ENCODE data around the gene SHROOM2.
"Not testable (repeated sequence)": the region's sequence is repeated elsewhere in the genome, so short reads cannot be mapped to it uniquely, and the experiment has no call there.

The SHROOM2 gene

GRCh38 chrX:9768321-9768839, 17.8 kb upstream of the SHROOM2 start:
- H3K4me1 Mint-ChIP-seq, DNase-seq, H3K4me3 Mint-ChIP-seq, ATAC-seq, H3K27ac Mint-ChIP-seq, H3K9me3 Mint-ChIP-seq: not testable (repeated sequence)
- peaks cover 43% of the 10 kb centered on the region for H3K27me3 Mint-ChIP-seq

- H3K27ac Mint-ChIP-seq = no peak overlapping the region
- no peaks in the 10 kb centered on the region for H3K9me3 Mint-ChIP-seq
- H3K4me1 Mint-ChIP-seq = no peaks in the 10 kb centered on the region
- H3K4me3 Mint-ChIP-seq = no peak overlapping the region
- peaks cover 51% of the 10 kb centered on the region for H3K27me3 Mint-ChIP-seq
- ATAC-seq = no peak
- no peak for DNase-seq
Observed at GRCh38 chrX:9770319-9770718, 15.9 kb upstream of the SHROOM2 start.

GRCh38 chrX:9772943-9773342, 13.3 kb upstream of the SHROOM2 start:
- DNase-seq = no peak
- no peaks in the 10 kb centered on the region for H3K4me1 Mint-ChIP-seq
- no peak overlapping the region for H3K27ac Mint-ChIP-seq
- no peak for ATAC-seq
- peaks cover 38% of the 10 kb centered on the region for H3K27me3 Mint-ChIP-seq
- no peaks in the 10 kb centered on the region for H3K9me3 Mint-ChIP-seq
- H3K4me3 Mint-ChIP-seq = no peak overlapping the region

- ATAC-seq (no peak), DNase-seq (no peak)
- Mint-ChIP-seq H3K4me1 (no peaks in the 10 kb centered on the region), H3K4me3 (no peak overlapping the region), H3K27ac (no peak overlapping the region), H3K27me3 (peaks cover 38% of the 10 kb centered on the region), H3K9me3 (no peaks in the 10 kb centered on the region)
Observed at GRCh38 chrX:9775930-9776329, 10.3 kb upstream of the SHROOM2 start.

GRCh38 chrX:9781941-9782340, 4.3 kb upstream of the SHROOM2 start:
- H3K9me3 Mint-ChIP-seq = no peaks in the 10 kb centered on the region
- H3K27me3 Mint-ChIP-seq = peaks cover 12% of the 10 kb centered on the region
- H3K27ac Mint-ChIP-seq = no peak overlapping the region
- ATAC-seq (no peak), DNase-seq (no peak)
- no peak overlapping the region for H3K4me3 Mint-ChIP-seq
- no peaks in the 10 kb centered on the region for H3K4me1 Mint-ChIP-seq

GRCh38 chrX:9784332-9784731, 1.9 kb upstream of the SHROOM2 start:
- Mint-ChIP-seq H3K4me3 (no peak overlapping the region), H3K27me3 (peaks cover 23% of the 10 kb centered on the region), H3K9me3 (no peaks in the 10 kb centered on the region), H3K27ac (no peak overlapping the region), H3K4me1 (no peaks in the 10 kb centered on the region)
- no peak for ATAC-seq
- DNase-seq = no peak

- no peak overlapping the region for H3K27ac Mint-ChIP-seq
- DNase-seq (no peak), ATAC-seq (peak; percentile 23)
- no peaks in the 10 kb centered on the region for H3K4me1 Mint-ChIP-seq
- no peak overlapping the region for H3K4me3 Mint-ChIP-seq
- H3K27me3 Mint-ChIP-seq = peaks cover 29% of the 10 kb centered on the region
- no peaks in the 10 kb centered on the region for H3K9me3 Mint-ChIP-seq
Observed at GRCh38 chrX:9785254-9785943, 830 bp upstream of the SHROOM2 start.

GRCh38 chrX:9786798-9787635, 788 bp downstream of the SHROOM2 start:
- DNase-seq (no peak), ATAC-seq (no peak)
- Mint-ChIP-seq H3K27me3 (peaks cover 33% of the 10 kb centered on the region), H3K4me1 (no peaks in the 10 kb centered on the region), H3K27ac (no peak overlapping the region), H3K9me3 (no peaks in the 10 kb centered on the region), H3K4me3 (peak overlapping the region; percentile 54 to 62)

GRCh38 chrX:9788911-9789310, 2.7 kb downstream of the SHROOM2 start:
- H3K27ac Mint-ChIP-seq = no peak overlapping the region
- no peaks in the 10 kb centered on the region for H3K9me3 Mint-ChIP-seq
- peaks cover 33% of the 10 kb centered on the region for H3K27me3 Mint-ChIP-seq
- DNase-seq = no peak
- ATAC-seq = no peak
- no peaks in the 10 kb centered on the region for H3K4me1 Mint-ChIP-seq
- no peak overlapping the region for H3K4me3 Mint-ChIP-seq

- Mint-ChIP-seq H3K27ac (no peak overlapping the region), H3K27me3 (peaks cover 33% of the 10 kb centered on the region), H3K4me3 (no peak overlapping the region), H3K4me1 (no peaks in the 10 kb centered on the region), H3K9me3 (no peaks in the 10 kb centered on the region)
- ATAC-seq = no peak
- DNase-seq = no peak
Observed at GRCh38 chrX:9789555-9789954, 3.3 kb downstream of the SHROOM2 start.

- DNase-seq (no peak), ATAC-seq (no peak)
- Mint-ChIP-seq H3K27me3 (peaks cover 45% of the 10 kb centered on the region), H3K27ac (no peak overlapping the region), H3K4me1 (no peaks in the 10 kb centered on the region), H3K9me3 (peaks cover 7 to 11% of the 10 kb centered on the region in 2 donors), H3K4me3 (no peak overlapping the region)
Observed at GRCh38 chrX:9790866-9791265, 4.6 kb downstream of the SHROOM2 start.

GRCh38 chrX:9794495-9794894, 8.3 kb downstream of the SHROOM2 start:
- Mint-ChIP-seq H3K9me3 (peaks cover 8 to 12% of the 10 kb centered on the region in 2 donors), H3K27ac (no peak overlapping the region), H3K4me1 (no peaks in the 10 kb centered on the region), H3K27me3 (peaks cover 34% of the 10 kb centered on the region), H3K4me3 (no peak overlapping the region)
- no peak for DNase-seq
- no peak for ATAC-seq

- ATAC-seq (no peak), DNase-seq (no peak)
- Mint-ChIP-seq H3K27ac (no peak overlapping the region), H3K4me3 (no peak overlapping the region), H3K4me1 (no peaks in the 10 kb centered on the region), H3K9me3 (peaks cover 14 to 25% of the 10 kb centered on the region in 2 donors), H3K27me3 (peaks cover 21% of the 10 kb centered on the region)
Observed at GRCh38 chrX:9797384-9798360, 11.4 kb downstream of the SHROOM2 start.

GRCh38 chrX:9802737-9803136, 16.5 kb downstream of the SHROOM2 start:
- Mint-ChIP-seq H3K4me1 (no peaks in the 10 kb centered on the region), H3K27ac (no peak overlapping the region), H3K4me3 (no peak overlapping the region), H3K9me3 (peaks cover 6 to 14% of the 10 kb centered on the region in 2 donors), H3K27me3 (peaks cover 5% of the 10 kb centered on the region)
- DNase-seq (no peak), ATAC-seq (no peak)

GRCh38 chrX:9804444-9804843, 18.2 kb downstream of the SHROOM2 start:
- H3K27ac Mint-ChIP-seq = no peak overlapping the region
- H3K9me3 Mint-ChIP-seq = peaks cover 6 to 13% of the 10 kb centered on the region in 2 donors
- no peaks in the 10 kb centered on the region for H3K4me1 Mint-ChIP-seq
- H3K27me3 Mint-ChIP-seq = no peaks in the 10 kb centered on the region
- ATAC-seq (no peak), DNase-seq (no peak)
- H3K4me3 Mint-ChIP-seq = no peak overlapping the region

All from stimulated activated naive CD8-positive, alpha-beta T cell treated with anti-CD3 and anti-CD28 coated beads, Interleukin-15, amount 100 ng/mL, for 72 hours (primary cell).